ENCODE results near the gene FCF1.
A peak's percentile ranks its signal among the peaks of the same experiment; 100 is the strongest.

FCF1 gene

GRCh38 chr14:74765721-74766120, 52.8 kb downstream of the FCF1 start:
- intact Hi-C loops (cut with DNase I; ENCODE audit: low total_unique reads), result no loop called here
- no peak overlapping the region for H3K27ac ChIP-seq
- peaks cover 0 to 3% (median 0%) of the 10 kb centered on the region in 3 donors for H3K36me3 ChIP-seq
- no peak for DNase-seq
- no peaks in the 10 kb centered on the region for H3K27me3 ChIP-seq
- H3K4me1 ChIP-seq, result peaks cover 0 to 52% (median 14%) of the 10 kb centered on the region in 4 donors
- H3K9me3 ChIP-seq, result no peaks in the 10 kb centered on the region
- H3K4me3 ChIP-seq, result peak overlapping the region; percentile 86 to 96
- no peak for TF ChIP-seq CTCF (IDR thresholded peaks at IDR 0.05)

- Histone ChIP-seq H3K9me3 (no peaks in the 10 kb centered on the region), H3K27me3 (no peaks in the 10 kb centered on the region), H3K4me1 (peaks cover 0 to 22% (median 1%) of the 10 kb centered on the region in 4 donors), H3K4me3 (no peak overlapping the region), H3K36me3 (peaks cover 0 to 12% (median 2%) of the 10 kb centered on the region in 3 donors), H3K27ac (no peak overlapping the region)
- no peak for DNase-seq
- intact Hi-C loops (cut with DNase I; ENCODE audit: low total_unique reads), result no loop called here
- TF ChIP-seq CTCF (IDR thresholded peaks at IDR 0.05), result no peak
These were observed 58.5 kb downstream of the FCF1 start for GRCh38 chr14:74771399-74771798.

GRCh38 chr14:74784634-74785033, 71.7 kb downstream of the FCF1 start:
- peaks cover 34 to 75% (median 47%) of the 10 kb centered on the region in 3 donors for H3K36me3 ChIP-seq

GRCh38 chr14:74785056-74785613, 72.2 kb downstream of the FCF1 start:
- Histone ChIP-seq H3K9me3 (no peaks in the 10 kb centered on the region), H3K27ac (no peak overlapping the region), H3K27me3 (no peaks in the 10 kb centered on the region), H3K36me3 (peaks cover 30 to 70% (median 42%) of the 10 kb centered on the region in 3 donors), H3K4me3 (no peak overlapping the region), H3K4me1 (no peaks in the 10 kb centered on the region)
- no peak for DNase-seq
- TF ChIP-seq CTCF (IDR thresholded peaks at IDR 0.05), result no peak
- intact Hi-C loops (cut with DNase I; ENCODE audit: low total_unique reads), result no loop called here

More at GRCh38 chr14:74784634-74785033, 71.7 kb downstream of the FCF1 start:
- Histone ChIP-seq H3K4me1 (no peaks in the 10 kb centered on the region), H3K9me3 (no peaks in the 10 kb centered on the region), H3K4me3 (no peak overlapping the region), H3K27ac (no peak overlapping the region), H3K27me3 (no peaks in the 10 kb centered on the region)
- no peak for TF ChIP-seq CTCF (IDR thresholded peaks at IDR 0.05)
- no peak for DNase-seq
- intact Hi-C loops (cut with DNase I; ENCODE audit: low total_unique reads), result no loop called here

GRCh38 chr14:74786796-74787315, 73.9 kb downstream of the FCF1 start:
- H3K4me3 ChIP-seq, result no peak overlapping the region
- H3K9me3 ChIP-seq, result no peaks in the 10 kb centered on the region
- intact Hi-C loops (cut with DNase I; ENCODE audit: low total_unique reads), result no loop called here
- DNase-seq, result no peak
- H3K36me3 ChIP-seq, result peaks cover 16 to 52% (median 26%) of the 10 kb centered on the region in 3 donors
- no peak for TF ChIP-seq CTCF (IDR thresholded peaks at IDR 0.05)
- no peaks in the 10 kb centered on the region for H3K4me1 ChIP-seq
- H3K27ac ChIP-seq, result no peak overlapping the region
- no peaks in the 10 kb centered on the region for H3K27me3 ChIP-seq

Measured in tibial artery (tissue), 4 donors.